Measurements from ENCODE around the gene ARID3B. TPM values are rescaled to one million over a fixed set of nuclear protein-coding genes. Genes with fewer than 3 reads are reported as not detected.
"Not testable (repeated sequence)": the region's sequence is repeated elsewhere in the genome, so short reads cannot be mapped to it uniquely, and the experiment has no call there.

The ARID3B gene
- polyA plus RNA-seq, 3 donors: 15.8 to 21.1 (median 19.2) TPM

DNA sequence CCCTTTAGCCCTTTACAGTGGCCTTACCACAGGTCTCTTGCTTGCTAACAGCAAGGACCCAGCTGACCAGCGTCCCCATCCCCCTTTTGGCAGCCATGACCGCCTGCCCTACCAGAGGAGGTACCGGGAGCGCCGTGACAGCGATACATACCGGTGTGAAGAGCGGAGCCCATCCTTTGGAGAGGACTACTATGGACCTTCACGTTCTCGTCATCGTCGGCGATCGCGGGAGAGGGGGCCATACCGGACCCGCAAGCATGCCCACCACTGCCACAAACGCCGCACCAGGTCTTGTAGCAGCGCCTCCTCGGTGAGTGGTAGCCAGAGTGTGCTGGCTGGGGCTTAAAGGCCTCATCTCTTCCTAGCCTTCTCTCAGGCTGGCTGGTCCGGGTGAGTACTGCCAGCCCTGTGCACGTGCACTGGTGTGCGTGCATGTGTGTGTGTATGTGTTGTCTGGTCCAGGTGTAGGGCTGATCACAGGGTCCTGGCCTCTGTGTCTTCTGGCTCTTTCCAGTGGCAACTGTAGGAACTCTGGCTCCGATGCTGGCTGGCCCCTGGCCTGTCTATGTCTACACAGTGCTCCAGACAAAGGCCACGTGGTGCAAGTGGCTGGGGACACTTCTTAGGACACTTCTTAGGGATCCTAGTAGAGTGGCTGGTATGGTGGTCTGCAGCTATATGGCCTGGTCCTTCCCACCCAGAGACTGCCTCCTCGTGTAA lies 79.1 kb downstream of the ARID3B start:
- no peak for DNase-seq

DNA sequence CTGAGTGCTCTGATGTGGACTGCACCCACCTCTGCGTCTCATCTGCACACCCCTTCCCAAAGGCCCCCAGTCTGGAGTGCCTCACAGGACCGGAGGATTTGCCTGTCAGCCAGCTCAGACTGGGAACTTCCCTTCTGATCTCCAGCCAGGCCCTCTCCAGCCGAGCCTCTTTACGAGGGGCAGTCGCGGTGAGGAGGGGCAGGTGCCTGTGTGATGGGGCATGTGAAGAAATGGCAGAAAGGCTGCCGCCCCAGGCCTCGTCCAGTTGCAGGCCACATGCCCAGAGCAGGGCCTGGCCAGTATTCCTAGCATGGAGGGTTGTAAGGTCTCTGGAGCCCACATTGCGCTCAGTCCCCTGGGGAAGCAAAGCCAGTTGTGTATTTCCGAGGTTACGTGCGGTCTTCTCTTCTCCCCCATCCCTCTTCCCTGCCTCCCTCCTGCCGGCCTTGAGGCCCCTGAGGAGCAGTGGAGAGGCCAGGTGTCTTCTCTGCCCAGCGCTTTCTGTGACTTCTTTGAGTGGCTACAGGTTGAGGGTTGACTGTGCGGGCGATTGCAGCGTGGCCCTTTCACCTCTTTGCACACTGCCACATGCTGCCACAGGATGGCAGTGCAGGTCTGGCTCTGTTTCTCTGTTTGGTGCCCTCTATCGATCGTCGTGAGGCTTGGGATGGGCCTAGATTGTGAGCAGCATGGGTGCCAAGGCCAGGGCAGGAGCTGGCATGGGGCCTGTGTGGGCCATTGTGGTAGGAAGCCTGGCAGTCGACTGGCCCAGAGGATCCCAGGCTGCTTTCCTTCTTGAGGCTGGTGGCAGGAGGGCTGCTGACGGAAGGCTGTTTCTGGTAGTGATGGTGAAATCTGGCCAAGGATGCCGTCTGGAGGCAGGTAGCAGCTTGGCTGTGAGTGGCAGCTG lies 79.9 kb downstream of the ARID3B start:
- peak; percentile 42 for DNase-seq

DNA sequence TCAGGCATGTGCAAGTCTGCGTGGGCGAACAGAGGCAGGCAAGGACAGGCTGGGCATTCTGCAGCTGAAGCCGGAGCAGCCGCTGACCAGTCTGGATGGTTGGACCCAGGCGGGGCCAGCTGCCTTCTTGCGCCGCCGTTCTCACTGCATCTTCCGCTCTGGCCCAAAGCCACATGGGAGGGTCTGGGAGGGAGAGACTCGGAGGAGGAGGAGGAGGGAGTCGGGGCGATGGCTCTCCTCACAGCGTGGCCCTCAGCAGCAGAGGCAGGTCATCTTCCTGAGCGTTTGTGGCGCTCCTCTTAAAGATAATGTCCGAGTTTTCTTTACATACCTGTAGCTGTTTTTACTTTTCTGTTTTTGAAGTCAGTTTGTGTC lies 80.5 kb downstream of the ARID3B start:
- DNase-seq: no peak

DNA sequence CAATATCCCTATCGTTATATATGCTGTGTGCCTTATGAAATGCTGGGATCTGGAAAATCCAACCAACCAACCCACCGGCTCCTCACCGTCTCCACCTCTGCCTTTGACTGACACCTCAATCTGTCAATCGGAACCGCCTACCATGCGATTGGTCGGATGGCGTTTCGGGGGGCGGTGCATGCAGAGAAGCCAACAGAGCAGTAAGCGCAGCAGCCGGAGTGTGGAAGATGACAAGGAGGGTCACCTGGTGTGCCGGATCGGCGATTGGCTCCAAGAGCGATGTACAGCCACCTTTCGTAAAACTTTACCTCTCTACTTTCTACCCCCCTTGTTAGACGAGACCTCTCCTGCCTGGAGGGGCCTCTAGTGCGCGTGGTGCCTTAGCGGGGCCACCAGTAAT lies 80.9 kb downstream of the ARID3B start:
- DNase-seq: no peak

DNA sequence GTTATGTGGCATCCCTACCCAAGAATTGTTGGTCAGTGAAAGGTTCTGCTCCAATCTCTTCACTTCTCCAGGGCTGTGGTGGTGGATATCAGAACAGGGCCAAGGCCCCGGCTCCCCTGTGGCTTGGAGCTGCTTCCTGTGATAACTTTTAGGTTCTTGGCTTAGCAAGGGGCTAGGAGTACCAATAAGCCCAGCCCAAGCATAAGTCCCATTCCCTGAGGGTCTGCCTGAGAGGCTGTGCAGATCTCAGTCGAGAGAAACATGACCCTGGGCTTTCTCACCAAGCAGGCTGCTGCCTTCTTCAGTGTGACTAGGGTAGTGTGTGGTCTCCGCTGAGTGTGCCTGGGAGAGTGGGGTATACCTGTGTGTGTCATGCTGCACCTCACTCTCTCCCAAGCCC lies 81.7 kb downstream of the ARID3B start:
- DNase-seq: no peak

DNA sequence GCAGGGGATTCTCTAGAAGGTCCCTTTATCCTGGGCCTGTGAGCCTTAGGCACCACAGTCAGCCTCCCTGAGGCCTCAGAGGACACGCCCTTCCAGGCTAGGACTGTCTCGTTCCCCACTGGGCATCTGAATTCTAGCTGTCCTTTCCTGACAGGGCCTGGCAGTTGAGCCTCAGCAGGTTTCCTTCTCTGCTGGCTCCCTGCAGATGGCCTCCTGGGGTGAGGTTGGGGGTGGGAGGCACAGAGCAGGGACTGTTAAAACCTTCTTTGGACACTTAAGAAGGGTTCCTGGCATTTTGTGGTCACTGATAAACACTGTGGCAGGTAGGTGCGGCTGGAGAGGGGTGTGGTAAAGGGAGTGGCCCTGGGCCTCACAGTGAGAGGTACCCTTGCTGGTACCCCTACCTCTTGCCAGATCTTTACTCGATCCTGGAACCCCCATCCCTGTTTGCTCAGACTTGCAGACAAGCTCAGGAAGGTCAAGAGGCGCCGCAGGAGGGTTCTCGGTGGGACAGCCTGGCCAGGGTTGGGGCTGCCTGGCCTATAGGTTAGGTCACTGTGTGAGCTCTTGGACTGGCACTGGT lies 83.1 kb downstream of the ARID3B start:
- no peak for DNase-seq

DNA sequence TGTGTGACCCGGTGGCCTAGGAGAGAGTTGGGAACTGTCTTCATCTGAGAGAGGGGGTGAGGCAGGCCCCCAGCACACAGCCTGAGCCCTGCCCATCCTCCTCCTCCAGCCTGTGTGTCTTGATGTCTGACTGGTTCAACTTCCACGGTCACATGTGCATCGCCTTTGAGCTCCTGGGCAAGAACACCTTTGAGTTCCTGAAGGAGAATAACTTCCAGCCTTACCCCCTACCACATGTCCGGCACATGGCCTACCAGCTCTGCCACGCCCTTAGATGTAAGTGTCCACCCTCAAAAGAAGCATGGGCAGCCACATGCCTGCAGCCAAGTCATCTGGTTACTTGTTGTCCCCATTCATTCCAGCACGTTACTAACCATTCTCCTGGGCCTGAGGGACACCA lies 84.7 kb downstream of the ARID3B start:
- DNase-seq: no peak

DNA sequence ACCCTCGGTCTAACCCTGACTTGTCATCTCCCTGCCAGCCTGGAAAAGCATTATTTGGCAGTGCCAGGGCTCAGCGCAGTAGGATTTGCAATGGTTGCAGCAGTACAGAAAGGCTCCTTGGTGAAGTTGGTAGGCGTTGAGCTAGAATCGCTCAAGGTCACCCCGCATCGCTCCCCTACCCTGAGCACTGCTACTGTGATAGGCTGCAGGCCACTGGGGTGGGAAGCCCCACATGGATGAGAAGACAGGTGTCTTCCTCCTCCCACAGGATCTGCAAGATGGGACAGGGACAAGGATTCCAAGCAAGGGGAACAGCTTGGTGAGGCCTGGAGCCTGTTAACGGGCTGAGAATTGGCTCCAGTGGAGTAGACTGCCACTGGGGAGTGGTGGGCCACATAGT lies 85.3 kb downstream of the ARID3B start:
- DNase-seq: no peak

DNA sequence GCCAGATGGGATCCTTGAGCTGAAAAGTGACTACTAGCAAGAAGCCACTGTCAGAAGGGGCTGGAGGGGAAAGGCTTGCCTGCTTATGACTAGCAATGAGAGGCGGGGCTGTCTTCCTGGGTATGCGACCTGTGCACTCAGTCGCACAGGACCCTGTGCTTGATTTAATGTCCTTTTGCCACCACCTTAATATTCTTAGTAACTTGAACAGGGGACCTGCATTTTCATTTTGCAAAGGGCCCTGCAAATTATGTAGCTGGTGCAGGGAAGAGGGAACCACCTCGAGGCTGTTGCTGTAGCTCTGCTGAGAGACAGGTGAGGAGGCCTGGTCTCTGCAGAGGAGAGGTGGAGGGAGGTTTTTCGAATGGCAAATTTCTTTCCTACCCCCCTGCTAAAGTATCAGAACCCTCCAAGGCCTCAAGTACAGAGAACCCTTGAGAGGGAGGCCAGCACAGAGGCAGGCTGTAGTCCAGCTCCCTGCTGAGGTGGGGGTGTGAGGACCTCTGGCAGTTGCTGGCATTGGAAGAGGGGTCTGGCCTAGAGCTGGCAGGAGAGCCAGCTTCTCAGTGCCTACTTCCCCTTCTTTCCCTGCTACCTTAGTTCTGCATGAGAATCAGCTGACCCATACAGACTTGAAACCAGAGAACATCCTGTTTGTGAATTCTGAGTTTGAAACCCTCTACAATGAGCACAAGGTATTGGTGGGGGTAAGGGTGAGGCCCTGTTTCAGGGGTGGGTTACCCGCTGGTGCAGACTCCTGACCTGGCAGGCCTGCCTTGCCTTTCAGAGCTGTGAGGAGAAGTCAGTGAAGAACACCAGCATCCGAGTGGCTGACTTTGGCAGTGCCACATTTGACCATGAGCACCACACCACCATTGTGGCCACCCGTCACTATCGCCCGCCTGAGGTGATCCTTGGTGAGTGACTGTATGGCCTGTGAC lies 86.0 kb downstream of the ARID3B start:
- no peak for DNase-seq

DNA sequence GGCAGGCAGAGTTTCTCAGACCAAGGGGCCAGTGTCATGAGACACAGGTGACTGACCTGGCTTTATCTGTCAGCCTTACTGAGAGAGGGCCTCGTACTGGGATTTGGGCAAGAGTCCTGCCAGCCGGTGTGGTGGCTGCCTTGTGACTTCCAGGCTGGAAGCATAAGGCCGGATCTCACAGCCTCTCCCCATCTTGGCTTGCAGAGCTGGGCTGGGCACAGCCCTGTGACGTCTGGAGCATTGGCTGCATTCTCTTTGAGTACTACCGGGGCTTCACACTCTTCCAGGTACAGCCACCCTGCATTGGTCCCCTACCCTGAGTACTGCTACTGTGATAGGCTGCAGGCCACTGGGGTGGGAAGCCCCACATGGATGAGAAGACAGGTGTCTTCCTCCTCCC lies 86.7 kb downstream of the ARID3B start:
- DNase-seq: no peak

DNA sequence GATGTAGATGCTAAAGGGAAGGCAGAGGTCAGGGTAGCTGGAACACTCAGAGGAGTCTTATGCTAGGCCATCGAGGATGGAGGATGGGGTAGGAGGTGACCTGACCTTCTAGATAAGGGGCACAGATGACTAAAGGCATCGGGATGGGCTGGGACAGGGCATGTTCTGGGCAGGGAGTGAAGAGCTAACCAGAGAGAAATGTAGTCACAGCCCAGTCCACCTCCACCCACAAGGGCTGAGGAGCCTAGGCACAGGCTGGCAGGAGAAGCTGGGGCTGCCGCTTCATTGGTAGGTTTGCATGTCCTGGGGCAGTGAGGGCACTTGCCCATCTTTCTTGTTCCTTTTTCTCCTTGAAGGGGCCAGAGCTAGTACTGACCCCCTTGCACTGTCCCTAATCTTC lies 87.2 kb downstream of the ARID3B start:
- DNase-seq: no peak

DNA sequence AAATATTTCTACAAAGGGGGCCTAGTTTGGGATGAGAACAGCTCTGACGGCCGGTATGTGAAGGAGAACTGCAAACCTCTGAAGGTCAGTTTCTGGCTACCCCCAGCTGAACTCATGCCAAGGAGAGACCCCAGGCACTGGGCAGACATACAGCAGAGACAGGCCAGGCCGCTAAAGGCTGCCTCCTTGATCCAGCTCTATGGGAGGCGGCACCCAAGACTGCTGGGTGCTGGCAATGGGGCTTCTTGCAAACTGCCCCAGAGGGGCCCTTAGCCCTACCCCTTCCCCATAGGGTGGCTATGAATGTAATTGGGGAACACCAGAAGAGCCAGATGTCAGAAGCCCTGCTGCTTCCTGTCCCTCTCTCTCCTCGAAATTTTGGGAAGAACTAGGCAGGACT lies 87.9 kb downstream of the ARID3B start:
- DNase-seq: no peak

DNA sequence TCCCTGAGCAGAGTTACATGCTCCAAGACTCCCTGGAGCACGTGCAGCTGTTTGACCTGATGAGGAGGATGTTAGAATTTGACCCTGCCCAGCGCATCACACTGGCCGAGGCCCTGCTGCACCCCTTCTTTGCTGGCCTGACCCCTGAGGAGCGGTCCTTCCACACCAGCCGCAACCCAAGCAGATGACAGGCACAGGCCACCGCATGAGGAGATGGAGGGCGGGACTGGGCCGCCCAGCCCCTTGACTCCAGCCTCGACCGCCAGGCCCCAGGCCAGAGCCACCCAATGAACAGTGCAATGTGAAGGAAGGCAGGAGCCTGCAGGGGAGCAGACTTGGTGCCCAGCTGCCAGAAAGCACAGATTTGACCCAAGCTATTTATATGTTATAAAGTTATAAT lies 88.7 kb downstream of the ARID3B start:
- not testable (repeated sequence) for DNase-seq

DNA sequence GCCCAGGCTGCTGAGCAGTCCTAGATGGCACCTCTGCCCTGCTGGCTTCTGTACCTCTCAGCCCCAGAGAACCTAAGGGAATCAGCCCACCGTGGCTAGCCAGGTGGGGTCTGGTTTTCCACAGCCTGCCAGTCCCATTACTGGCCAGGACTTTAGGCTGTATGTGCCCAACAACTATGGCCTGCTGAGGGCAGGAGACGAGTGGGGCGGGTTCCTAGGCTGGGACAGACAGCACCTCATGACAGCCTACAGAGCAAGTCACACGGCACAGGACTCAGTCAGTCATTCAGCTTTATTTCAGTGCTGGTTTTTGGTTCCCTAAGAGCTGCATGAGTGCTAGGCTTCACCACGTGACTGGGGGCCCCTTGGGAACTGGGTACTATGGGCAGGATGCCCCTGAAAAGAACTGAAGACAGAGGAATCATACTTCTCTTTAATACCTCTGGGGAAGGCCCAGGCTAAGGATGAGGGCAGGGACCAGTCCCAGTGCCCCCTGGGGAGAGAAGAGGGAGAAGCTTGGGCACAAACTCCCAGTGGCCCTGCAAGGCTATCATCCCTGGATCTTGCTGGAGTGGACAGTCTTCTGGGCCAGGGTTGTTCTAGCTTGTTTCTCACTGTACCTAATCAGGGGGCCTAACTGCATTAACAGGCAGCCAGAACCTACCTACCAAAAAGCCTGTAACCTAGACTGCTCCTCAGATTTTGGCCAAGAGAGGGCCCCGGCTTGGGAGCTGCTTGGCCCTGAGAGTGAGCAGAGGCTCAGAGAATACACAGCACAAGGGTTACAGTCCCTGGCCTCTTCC lies 89.5 kb downstream of the ARID3B start:
- no peak for DNase-seq

DNA sequence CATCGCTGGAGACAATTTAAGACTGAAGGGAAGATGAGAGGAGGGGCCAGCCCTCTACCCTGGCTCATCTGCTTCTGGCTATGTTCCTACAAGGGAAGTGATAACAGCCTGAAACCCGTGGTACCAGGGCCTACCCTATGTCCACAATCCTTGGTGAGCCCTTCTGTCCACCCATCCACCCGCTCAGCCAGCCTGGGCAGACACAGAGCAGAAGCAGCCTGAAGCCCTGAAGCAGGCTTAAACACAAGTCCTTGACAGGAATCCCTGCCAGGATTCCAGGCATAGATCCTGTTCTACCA lies 90.0 kb downstream of the ARID3B start:
- DNase-seq: no peak

DNA sequence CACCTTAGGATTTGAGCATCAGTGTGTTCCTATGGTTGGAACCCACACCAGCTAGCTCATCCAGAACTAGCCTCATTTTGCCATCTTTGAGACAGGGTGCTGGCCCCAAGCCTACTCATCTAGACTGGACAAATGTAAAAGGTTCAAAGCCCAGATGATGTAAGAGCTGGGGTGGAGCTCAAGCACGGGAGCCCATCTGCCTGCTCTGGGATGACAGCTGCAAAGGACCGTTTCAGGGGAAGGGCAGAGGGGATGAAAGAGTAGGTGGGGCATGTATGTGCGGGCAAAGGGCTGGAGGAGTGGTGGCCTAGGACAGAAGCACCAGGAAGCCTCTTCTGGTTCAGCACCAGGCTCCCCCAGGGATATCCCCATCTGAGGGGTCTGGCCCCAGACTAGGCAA lies 90.4 kb downstream of the ARID3B start:
- DNase-seq: no peak

DNA sequence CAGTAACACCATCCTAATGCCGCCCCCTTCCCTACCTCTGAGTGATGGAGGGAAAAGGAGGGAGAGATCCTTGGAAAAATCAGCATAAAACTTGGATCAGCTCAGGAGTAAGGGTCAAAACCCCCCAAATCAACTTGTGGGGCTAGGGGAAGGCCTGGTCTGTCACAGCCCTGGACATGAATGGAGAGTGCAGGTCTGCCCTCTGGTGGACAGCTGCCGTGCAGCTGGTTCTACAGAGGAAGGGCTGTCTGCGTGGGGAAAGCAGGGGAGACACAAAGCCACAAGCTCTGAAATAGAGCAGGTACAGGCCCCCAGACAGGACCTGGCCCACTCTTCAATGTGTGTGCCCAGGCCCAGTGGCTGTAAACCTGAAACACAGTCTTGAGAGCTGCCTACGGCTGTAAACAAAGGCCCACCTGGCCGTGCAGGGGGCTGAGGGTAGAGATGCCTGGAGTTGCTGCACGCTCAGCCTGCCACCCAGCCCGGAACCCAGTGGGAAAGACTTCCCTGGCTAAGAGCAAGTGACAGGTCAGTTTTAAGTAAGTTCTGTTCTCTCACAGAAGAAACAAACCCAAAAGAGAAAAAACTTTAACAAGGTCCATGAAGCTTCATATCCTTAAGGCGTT lies 91.0 kb downstream of the ARID3B start:
- DNase-seq: peak; percentile 21

DNA sequence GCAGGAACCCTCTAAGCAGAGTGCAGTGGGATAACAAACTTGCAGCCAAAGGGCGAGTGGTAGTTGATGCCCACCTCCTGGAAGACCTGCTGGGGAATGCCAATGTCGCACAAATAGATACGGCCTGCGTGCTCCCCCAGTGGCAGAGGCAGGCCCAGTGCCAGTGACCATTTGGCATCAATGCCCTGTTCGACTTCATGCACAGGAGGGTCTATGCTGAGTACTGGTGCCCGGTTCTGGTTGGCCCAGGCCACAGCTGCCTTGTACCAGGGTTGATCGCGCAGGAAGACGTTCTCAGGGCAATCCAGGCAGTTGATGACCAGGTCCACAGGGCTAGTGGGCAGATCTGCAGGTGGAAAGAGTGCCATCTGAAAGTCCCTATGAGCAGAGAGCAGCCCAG lies 91.6 kb downstream of the ARID3B start:
- no peak for DNase-seq

DNA sequence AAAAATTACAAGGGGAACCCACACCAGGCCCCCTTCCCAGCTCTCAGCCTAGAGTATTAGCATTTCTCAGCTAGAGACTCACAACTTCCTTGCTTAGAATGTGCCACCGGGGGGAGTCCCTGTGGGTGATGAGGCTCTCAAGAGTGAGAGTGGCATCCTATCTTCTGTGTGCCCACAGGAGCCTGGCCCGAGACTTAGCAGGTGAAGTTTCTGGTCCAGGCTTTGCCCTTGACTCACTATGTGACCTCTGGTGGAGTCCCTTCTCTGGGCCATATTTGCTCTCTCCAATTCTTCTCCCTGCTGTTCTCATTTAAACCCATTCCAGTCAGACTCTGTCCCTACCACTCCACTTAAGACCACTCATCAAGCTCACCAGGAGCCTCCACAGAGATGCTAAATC lies 92.8 kb downstream of the ARID3B start:
- no peak for DNase-seq

DNA sequence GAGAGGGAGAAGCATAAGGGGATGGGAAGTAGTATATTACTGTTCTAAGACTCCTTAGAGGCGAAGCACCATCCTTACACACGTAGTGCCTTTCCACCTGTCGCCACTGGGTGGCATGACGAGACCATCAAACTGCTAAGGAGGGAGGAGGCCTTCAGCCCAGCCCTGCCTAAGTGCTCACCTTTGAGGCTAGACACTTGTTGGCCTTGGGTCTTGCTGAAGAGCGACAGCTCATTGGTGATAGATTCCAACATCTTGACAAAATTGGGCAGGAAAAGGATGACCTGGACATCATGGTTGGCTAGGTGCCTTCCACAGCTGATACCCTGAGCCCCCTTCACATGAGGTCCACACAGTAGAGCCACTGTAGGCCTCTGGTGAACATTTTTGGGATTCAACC lies 94.2 kb downstream of the ARID3B start:
- DNase-seq: peak; percentile 35

DNA sequence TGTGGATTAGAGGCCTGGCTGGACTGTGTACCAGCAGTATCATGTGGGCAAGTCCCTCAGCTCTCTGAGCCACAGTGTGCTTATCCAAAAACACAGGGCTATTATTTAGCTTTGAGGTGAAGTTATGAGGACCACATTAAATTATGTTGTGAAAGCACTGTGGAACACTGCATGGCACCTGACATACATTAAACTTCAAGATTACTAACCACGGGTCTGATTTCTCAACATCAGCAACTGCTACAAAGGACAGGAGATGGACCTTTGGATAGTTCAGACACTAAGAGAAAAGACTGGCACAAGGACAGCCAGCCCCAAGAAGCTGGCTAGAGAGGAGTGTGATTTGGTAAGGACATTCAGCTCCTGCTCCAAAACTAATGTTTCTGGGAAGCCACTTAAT lies 96.0 kb downstream of the ARID3B start:
- no peak for DNase-seq

All from renal pelvis (tissue), 4 donors.